ENCODE data around the gene FAM118B.

DNA sequence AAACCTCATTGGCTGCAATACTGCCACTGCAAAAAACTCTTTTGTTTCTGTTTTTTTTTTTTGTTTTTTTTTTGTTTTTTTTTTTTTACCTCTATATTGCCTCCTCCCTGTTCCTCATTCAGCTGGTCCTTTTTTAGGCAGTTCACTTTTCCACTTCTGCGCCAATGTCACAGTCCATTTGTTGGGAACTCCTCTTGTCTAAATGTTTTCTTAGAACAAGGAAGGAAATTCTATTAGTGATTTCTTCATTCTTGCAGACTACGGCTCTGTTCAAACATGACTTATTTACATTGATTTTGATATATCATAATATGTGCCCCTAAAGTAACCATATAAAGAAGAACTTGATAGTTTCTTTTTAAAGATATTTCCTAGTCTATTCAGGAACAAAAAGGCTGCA lies 2.9 kb downstream of the FAM118B start:
- TF ChIP-seq POLR2A (IDR thresholded peaks at IDR 0.05; ENCODE audit: low read length) (no peak), GATA1 (IDR thresholded peaks at IDR 0.05; ENCODE audit: low read depth, low read length) (no peak)
